Measurements from ENCODE around the gene APLN.

GRCh38 chrX:129640737-129641136 lies 14.0 kb downstream of the APLN start:
- TF ChIP-seq EZH2 (IDR thresholded peaks at IDR 0.05; ENCODE audit: insufficient read depth, poor library complexity, severe bottlenecking) (no peak), EZH2phosphoT487 (IDR thresholded peaks at IDR 0.05; ENCODE audit: insufficient read depth, low read depth) (no peak)

Measured in GM23248 (cell line).